ENCODE measurements around the gene SRXN1.
A peak's percentile ranks its signal among the peaks of the same experiment; 100 is the strongest.

SRXN1 gene

DNA sequence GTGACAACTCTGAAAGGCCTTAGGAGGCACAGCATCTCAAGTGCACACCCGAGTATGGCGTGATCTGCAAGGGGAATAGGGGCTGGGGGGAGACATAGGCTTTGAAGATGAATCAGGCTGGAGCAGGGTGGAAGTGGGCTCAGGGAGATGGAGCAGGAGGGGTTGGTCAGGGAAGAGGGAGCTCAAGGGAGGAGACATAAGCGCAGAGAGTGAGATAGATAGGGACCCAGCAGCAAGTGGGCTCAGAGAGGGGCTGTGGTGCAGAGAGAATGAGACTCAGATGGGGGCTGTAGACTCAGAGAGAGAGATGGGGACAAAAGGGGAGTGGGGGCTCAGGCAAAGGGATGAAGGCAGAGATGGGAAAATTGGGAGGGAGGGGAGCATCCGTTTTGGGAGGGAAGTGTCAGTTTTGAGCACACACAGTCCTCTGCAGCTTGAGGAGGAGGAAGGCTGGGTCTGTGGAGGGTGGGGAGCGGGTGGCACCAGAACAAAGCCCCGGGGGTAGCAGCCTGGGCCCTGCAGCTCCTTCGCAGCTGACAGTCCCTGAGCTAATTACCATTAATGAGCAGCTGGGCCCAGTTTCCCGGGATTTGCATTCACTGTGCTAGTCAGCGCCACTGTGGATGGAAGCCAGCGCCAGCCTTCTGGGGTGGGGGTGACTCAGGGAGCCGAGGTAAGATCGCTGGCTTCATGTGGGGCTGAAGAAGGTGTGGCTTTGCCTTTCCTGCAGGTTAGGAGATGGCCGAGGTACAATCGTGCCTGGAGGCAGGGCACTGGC lies 18.7 kb downstream of the SRXN1 start:
- DNase-seq, result no peak

DNA sequence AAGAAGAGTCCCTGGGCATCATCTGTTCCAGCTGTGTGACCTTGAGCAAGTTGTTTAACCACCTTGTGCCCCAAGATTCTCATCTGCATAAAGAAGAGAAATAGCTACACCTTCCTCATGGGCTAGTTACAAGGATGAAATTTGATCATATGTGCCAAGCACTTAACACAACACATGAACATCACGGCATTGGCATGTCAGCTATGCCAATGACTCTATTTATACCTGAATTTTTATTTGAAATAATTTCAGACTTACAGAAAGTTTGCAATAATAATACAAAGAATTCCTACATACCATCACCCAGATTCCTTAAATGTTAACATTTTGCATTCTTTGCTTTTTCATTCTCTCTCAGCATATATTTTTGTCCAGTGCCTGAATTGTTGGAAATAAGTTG lies 21.9 kb downstream of the SRXN1 start:
- DNase-seq, result no peak

DNA sequence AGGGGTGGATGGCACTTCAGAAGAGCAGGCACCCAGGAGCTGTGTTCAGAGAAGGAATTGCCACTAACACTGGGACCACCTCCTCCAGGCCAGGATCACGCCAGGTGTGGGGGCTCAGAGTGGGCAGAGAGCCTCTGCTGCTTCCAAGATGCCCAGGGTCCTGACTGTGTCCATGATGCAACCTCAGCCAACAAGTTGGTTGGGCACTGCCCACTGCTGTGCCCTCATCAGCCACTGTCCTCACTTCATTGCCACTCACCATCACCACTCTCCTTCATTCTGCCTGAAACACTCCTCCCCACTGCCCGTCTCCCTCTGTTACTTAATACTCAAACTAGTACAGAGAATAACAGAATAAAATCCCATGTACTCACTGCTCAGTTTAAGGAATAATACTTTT lies 26.4 kb downstream of the SRXN1 start:
- DNase-seq, result no peak

DNA sequence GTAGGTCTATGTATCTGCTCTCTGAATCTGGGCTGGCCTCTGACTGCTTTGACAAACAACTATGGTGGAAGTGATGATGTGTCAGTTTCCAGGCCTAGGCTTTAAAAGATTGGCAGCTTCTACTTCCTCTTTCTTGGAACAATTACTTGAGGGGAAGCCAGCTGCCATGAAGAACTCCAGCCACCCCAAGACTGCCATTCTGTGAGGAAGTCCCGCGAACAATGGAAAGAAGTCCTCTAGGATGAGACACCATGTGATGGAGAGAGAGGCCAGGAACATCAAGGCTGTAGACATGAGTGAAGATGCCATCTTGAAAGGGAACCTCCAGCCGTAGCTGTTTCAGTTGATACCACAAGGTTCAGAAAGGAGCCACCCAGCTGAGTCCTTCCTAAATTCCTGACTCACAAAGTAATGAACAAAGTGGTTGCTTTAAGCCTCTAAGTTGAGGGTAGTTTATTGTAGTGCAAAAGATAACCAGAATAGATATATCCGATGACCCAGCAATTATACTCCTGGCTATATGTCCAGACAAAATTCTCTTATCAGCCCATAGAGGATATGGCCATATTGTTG lies 27.6 kb downstream of the SRXN1 start:
- DNase-seq, result no peak

DNA sequence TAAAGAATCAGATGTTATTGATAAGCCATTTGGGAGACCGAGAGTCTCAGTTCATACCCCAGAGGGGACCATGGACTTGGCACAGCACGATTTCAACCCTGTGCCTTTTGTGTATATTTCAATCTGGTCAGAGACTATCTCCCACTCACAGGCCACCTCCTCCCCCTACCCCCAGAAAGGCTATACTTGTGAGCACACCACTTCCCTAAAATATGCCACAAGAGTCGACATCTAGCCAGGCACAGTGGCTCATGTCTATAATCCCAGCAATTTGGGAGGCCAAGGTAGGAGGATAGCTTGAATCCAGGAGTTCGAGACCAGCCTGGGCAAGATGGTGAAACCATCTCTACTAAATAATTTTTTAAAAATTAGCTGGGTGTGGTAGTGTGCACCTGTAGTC lies 29.3 kb downstream of the SRXN1 start:
- no peak for DNase-seq

DNA sequence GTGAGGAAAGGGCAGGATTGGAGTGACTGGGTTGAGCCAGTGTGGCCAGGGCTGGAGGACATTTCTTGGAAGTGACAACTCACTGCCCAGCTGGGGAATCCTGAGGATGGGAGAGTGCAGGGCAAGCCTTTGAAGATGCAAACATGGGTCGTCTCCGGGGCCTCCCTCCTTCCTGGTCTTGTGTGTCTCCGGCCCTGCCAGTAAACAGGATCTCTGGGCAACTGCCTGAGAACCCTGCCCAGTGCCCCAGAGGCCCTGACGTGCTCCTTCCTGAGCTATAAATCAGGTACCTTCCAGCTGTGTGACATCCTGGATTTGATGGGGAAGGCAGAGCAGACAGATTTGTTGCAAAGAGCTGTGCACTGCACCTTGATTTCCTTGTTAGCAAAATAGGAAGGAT lies 30.0 kb downstream of the SRXN1 start:
- DNase-seq, result no peak

DNA sequence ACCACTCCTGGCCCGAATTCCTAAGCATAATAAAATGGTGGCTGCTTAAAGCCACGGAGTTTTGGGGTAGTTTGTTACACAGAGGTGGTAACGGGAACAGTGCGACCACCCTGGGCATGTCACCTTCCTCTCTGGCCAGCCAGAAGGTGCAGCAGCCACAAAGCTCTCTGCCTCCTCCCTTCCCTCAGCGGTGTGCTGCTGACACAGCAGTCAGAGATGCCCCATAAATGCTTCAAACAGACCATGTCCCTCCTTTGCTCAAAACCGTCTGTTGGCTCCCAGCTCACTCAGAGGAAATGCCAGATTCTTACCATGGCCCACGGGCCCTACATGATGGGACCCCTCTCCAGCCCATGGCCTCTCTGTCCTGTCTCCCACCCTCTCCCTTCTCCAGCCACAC lies 30.8 kb downstream of the SRXN1 start:
- DNase-seq, result no peak

DNA sequence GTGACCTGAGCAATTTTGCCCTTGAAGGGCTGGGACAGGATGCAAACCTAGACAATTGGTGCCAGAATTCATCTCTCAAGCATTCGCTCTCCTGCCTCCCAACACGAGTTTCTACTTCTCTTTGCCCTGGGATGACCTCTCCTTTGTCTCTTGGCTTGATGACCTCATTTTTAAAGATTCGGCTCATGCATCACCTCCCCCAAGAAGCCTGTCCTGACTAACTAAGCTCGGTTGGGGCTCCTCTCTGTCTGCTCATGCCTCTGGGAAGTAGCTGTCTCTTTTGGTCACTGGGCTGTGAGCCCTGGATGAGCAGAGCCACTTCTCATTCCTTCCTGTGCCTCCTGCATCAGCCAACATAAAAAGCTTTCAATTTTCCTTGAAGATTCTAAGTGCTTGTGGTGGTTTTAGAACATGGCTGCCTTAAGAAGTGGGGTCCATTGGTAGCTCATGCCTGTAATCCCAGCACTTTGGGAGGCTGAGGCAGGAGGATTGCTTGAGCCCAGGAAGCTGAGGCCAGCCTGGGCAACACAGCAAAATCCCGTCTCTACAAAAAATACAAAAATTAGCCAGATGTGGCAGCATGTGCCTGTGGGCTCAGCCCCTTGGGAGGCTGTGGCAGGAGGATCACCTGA lies 31.8 kb downstream of the SRXN1 start:
- no peak for DNase-seq

DNA sequence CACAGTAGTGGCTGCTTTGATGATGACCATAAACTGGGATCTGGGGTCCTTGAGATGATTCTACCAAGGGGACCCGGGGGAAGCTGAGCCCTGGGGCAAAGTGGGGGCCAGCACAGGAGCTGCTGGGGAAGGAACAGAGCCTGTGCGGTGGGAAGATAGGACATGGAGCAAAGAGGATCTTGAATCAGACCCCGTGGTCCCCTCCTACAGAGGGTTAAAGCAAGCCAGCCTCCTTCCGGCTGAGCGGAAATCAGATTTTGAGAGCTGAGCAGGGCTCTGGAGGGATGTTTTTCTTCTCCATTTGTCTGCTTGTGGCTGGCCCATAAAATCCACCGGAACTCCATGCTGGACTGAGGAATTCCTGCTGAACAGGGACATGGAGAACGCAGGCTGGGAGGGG lies 32.8 kb downstream of the SRXN1 start:
- DNase-seq, result no peak

DNA sequence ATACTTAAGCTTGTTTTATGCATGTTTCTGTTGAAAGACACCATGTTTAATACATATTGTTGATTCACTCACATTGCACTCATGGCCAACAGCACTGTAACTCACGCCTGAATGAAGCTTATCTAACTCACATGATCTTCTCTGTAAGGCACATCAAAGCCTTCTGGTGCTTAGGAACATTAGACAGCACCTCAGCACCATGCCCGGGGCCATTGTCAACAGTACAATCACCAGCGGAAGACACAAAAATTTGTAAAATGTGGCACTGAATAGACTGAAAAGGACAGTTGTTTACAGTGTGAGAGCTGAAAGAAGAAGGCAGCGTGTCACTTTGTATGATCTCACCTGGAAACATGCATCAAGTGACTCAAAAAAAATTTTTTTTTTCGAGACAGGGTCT lies 34.0 kb downstream of the SRXN1 start:
- no peak for DNase-seq

DNA sequence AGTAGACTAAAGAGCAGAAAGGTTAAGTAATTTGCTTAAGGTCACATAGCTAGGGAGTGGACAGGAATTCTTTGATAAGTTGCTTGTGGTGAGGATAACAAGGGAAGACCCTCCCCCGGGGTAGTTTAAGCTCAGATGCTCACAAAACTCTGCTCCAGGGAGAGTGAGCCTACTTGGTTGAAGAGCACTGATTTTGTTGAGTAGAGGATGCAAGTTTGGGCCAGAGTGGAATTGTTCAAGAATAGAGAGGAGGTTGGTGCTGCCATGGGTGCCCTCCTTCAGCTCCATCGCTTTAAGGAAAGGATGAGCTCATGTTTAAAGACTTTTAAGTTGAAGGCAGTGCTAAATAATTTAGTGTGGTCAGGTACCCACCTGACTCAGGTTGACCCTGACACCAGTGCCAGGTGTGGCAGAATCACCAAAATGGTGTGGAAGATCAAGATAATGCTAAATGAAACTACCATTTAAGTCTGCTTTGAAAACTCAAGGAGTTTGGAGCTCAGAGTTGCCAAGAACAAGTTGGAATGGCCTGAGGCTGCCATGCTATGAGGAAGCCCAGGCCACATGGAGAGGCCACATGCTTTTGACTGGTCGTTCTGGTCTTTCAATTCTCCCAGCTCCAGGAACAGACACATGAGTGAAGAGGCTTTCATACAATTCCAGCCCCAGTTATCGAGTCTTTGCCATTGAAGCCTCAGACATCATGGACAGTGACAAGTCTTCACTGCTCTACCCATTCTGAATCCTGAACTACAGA lies 34.9 kb downstream of the SRXN1 start:
- DNase-seq, result no peak

DNA sequence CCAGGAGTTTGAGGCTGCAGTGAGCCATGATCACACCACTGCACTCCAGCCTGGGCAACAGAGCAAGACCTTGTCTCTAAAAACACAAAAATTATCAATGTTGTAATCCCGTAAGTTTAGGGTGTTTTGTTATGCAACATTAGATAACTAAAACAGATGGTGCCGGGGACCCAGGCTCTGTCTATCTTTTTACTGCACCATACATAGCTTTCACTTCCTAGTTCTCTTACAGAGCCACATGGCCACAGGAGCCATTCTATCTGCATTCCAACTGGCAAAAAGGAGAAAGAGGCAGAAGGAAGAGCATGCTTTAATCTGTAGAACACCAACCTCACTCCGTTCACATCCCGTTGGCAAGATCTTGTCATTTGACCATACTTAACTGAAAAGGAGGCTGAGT lies 37.5 kb downstream of the SRXN1 start:
- no peak for DNase-seq

DNA sequence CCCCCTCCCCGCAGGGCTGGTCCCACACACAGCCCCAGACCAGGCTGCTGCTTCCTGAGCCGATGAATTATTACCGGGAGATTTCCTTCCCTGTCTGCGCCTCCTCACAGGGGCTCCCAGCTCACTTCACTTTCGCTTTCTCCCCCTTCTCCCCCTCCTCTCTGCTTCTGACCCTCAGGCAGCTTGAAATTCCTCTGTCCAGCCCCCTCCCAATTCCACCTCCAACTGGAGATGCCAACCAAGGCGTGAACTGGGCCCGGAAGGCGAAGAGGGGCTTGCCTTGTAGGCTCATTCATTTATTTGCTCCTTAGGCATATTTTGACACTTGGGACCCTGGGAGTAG lies 41.2 kb downstream of the SRXN1 start:
- no peak for DNase-seq

DNA sequence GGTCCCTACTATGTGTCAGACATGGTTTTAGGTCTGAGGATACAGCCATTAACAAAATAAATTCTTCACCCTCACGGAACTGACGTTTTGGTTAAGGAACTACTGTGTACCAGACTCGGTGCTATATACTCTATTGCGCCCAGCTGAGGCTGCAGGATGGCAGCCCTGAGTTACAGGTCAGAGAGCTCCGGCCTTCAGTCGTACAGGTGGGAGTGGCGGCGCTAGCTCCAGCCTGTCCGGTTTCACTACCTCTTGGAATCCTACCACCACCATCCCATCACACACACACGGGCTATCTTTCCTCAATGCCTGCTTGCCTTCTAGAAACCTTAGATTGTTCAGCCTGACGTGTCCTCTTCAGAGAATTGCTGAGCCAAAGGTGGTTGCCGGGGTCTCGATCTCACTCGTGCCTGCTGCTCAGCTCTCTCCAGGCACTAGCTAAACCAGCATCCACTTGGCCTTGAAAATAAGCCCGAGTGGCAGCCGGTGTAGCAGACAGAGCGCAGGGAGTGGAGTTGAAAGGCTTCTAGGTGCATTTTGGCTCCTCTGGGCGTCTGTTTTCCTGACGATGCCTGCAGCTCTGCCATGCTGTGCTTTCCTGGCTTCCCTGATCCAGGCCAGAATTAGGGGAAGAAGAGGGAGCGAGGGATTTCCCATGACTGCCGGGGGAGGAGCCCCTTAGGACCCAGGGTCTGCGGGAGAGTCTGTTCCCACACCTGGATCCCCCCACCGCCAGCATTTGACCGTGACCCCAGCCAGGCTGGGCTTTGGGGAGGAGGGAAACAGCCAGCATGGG lies 41.8 kb downstream of the SRXN1 start:
- no peak for DNase-seq

DNA sequence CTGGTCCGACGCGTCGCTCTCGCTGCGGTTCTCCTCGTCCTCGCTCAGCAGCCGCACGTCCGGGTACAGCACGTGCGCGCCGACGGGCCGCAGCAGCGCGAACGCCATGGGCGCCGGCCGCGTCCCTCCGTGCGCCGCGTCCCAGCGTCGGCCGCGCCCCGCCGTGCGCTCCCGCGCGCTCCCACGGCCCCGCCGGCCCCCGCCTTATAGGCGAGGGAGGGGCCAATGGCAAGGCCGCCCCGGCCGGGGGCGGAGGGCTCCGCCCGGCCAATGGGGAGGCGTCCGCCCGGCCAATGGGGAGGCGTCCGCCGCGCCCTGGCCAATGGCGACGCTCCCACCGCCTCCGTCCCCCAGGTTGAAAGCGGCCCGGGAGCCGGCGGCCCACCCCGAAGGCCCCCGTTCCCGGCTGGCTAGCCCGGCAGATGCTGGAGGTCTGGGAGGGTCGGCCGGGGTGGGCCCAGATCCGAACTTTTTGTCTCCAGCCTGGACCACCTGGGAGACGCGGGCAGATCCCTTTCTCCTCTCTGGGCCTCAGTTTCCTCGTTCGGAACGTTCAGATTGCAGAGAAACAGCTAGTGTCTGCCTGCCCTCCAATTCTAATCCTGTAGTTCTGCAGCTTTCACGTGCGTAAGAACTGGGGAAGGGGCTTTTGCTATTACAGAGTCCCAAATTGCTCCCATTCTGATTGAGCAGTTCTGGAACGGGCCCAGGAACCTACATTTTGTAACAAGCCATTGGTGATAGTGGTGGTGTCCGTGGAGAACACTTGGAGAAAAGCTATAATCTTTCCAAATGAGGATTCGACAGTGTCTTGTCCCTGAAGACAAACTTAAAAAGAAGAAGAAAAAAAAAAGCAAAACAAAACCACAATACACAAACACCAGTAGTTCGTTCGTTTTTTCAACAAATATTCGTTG lies 42.6 kb downstream of the SRXN1 start, which contains the start of gene TCF15:
TSS of gene TCF15 (minus strand) at position 180 of the 917 bp plus-strand sequence. CDS start at position 108, 72 bp downstream.
- peak in 1 of 2 experiments; percentile 49 for DNase-seq

DNA sequence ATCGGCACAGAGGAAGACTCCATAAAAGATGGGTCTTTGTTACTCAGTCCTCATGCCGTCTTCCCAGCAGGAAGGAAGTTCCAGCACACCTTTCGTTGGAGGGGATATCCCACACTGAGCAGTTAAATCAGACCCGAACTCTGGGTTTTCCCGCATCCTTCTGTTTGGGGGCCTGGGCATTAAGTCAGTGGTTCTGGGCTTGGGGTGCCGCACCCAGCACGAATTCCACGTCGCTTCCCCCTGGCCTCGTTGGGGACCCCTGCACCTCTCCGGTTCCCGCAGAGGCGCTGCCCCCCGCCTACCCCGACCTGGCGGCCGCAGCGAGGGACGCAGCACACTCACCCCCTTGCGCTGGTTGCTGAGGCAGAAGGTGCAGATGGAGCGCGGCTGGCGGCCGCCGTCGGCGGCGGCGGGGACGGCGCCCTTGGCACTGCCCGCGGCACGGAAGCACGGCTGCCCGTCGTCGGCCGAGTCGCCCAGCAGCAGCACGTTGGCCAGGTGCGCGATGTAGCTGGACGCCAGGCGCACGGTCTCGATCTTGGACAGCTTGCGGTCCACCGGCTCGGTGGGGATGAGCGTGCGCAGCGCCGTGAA lies 43.5 kb downstream of the SRXN1 start:
- peak in 1 of 2 experiments; percentile 22 for DNase-seq

DNA sequence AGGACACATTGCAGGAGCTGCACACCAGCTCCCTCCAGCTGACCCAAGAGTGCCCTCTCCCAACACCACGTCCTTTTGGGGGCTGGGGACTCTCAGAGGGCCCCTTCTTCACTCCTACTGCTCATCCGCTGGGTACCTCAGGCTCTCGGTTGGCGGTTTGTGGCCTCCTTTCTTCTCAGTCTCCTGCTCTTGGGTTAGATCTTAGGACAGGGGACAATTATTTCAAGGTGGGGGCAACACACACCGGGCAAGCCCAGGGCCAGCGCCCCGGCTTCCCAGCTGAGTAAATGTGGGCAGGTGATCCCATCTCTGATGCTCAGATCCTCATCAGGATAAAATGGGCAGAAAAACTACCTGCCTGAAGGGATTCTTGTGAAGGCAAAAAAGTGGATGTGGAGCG lies 44.0 kb downstream of the SRXN1 start:
- DNase-seq, result no peak

DNA sequence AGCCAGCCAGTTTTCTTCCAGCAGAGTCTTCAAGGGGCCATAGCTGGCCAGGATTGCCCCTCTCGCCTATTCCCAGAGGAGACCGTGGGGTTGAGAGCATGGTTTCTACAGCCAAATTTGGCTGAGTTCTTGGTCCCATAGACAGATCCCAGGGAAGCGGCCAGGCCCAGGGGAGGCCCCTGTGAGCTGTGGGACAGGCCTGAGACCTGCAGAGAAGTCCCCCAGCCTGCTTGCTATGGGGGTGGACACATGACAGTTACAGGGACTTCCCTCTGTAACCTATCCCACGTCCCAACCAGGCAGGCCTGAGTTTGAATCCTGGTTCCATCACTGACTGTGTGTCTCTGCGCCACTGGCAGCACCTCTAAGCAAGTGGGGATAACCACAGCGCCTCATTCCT lies 45.5 kb downstream of the SRXN1 start:
- no peak for DNase-seq

DNA sequence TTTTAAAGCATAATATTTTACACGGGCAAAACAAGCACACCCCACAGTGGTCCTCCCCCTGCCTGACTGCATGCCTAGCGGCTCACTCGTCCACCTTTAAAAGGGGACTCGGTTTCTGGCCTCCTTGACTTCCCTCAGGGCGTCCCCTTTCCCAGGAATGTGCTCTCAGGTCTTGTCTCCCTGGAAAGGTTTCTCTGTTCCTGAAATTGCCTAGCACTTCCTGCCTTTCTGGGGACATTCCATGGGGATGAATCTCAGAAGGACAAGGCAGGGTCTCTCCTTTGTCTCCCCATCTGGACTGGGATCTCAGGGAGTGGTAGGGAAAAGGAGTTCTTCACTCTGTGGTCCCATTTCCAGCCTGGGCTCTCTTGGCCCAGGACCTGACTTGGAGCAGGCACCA lies 47.8 kb downstream of the SRXN1 start:
- no peak for DNase-seq

DNA sequence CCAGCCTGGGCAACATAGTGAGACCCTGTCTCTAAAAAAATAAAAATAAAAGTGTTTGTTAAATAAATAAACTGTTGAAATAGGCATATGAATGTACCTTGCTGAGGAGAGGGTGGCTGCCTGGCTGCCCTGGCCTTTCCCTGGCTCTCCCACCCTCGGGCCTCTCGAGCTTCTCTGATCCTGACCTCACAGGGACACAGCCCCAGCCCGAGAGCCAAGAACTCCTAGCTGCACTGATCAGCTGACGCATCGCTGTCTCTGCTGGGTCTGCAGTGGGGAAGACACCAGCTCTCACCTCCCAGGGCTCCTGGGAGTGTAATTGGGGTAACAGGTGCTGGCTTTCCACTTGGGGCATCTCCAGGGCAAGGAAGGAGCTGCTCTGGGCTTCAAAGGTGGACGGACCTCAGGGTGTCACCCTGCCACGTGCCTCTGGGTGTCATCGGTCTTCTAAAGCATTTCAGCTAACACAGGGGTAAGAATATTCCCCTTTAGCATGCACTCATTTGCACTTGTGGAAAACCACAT lies 49.8 kb downstream of the SRXN1 start:
- DNase-seq, result no peak
